GM19468 (cell line): ENCODE measurements around the gene NYAP2.

Source experiments
- ATAC-seq: cut with Tn5 transposase; IDR thresholded peaks from one replicate; pipeline ENCODE4 v1.9.1; 2021; ENCODE audit warnings: mild to moderate bottlenecking, moderate library complexity, moderate number of reproducible peaks; ENCODE audit not compliant: unreplicated experiment; ENCODE audit errors: extremely low read depth

Gene NYAP2

DNA sequence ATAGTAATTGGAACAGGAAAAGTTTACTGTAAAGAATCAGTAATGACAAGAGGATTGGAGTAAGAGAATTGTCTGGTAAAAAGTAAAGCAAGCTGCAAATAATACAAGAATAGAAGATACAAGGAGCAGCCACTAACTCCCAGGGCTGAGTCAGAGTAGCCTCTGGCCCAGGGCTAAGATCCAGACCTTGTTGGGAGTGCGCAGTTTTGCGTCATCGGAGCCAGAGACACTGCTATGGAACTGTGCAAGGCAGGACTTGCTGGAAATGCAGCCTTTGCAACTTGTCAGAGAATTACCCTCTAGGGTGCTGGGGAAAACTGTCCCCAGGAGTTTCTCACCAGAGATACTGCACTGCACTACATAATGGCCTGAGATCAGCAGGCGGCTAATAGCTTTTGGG, 135.2 kb downstream of the NYAP2 start:
- no peak for ATAC-seq

DNA sequence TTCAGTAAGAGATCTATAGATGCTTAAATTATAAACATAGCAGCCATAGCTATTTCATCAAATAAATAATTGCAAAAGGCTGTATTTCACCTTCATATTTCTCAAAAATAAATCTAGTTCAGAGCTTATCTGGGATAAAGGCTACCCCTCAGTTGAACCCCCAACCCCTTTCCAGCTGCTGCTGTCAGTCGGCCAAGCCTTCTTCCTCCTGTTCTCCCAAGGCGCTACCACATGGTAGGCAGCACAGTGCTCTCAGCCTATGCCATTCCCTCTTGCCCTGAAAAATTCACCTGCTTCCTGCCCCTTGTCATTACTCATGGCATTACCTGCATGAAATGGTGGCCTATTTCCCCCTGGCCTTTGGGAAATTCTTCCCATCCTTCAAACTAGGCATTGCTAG, 136.5 kb downstream of the NYAP2 start:
- no peak for ATAC-seq

DNA sequence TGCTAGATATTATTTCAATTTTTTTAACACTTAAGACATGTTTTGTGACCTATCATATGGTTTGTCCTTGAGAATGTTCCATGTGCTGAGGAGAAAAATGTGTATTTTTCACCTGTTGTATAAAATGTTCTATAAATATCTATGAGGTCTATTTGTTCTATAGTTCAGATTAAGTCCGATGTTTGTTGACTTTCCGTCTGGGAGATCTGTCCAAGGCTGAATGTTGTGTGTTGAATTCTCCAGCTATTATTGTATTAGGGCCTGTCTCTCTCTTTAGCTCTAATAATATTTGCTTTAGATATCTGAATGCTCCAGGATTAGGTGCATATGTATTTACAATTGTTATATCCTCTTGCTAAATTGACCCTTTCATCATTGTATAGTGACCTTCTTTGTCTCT, 144.1 kb downstream of the NYAP2 start:
- ATAC-seq, result no peak

DNA sequence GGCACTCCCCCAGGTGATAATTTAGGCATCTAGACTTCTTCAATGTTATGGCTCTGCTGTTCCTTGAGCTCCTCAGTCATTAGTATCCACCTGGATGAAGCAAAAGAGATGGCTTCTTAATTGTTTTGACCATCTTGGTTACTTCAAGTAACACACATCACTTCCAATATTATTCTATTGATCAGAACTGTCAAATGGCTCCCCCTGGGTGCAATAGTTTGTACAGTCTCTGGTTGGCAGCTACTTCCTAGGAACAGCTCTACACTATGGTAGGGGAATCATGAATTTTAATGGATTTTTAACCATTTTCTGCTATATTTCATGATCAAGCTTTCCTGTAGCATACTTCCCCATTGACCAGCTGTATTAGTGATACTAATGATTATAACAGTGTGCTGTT, 157.0 kb downstream of the NYAP2 start:
- ATAC-seq, result no peak

DNA sequence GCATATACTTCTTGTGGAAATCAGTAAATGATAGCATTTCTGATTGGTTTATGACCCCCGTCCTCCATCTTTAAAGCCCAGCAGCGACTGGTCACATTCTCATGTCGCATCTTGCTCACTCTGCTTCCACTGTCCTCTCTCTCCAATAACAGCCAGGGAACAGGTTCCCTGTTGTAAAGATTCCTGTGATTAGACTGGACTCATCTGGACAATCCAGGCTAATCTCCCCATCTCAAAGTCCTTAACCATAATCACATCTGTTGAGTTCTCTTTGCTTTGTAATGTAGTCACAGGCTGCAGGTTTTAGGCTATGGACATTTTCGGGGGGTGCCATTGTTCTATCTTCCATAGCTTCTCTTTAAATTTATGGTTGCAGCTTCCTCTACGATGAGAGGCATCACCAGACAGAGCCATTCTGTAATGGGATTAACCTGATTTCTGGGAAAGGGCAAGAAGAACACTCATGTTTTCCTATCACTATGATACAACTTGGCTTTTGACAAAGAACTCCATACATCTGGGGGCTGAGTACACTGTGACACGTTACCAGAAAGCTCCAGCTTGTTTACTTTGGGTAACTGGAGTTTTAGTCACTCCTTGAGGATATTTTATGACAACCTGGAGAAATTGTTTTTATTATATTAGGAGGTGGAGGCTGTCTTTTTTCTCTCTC, 159.0 kb downstream of the NYAP2 start:
- ATAC-seq, result no peak

DNA sequence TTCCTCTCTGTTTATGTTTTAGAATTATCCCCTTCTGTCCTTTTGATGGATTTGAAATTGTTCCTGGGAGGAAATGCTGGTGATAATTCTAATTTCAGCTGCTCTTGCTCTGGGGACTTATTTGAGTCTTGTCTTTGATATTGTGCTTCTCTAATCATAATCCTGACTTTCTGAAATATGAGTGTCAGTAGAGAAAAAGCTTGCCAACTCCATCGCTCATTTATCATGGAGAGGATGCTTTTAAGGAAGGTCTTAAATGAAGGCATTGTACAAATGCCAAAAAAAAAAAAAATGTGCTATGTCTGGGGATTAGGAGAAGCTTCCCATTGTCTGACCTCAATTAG, 159.5 kb downstream of the NYAP2 start:
- no peak for ATAC-seq

DNA sequence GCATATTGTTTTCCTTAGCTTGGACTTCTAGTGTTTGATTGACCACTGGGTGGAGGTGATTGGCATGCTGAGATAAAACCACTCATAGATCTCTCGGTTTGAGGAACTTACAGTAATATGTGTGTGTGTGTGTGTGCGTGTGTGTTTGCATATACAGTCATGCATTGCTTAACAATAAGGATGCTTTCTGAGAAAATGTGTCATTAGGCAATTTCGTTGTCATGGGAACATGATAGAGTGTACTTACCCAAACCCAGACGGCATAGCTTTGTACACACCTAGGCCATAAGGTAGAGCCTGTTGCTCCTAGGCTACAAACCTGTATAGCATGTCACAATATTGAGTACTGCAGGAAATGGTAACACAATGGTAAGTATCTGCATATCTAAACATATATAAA, 167.3 kb downstream of the NYAP2 start:
- ATAC-seq, result no peak

DNA sequence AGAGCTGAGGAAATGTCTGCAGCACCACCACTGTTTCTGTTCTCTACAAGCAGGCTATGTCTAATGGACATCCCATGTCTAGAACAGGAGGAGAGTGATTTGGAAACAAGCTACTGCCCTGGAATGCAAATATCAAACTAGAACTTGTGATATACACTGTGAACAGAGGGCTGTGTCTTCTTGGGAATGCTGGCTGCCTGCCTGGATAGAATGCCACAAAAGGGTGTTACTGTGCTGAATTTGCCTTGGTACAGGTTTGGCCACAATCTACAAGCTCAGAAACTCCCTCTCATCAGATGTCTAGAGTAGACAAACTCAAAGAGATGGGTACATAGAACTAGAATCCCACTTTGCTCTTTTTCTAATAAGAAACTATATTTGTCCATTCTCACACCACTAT, 170.5 kb downstream of the NYAP2 start:
- ATAC-seq, result no peak

DNA sequence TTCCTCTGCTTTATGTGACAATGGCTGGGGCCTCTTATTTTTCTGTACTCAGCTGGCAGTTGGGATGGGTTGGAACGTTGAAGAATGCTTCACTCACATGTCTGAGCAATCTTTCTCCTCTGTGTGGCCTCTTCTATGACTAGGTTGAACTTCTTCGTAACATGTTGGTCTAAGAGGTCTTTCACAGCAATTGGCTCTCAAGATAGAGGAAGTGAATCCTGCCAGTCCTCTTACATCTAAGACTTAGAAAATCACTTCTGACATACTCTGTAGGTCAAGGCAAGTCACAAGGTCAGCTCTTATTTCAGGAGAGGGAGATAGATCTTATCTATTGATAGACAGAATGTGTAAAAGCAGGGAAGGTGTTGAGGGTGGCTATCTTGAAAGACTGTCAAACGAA, 174.1 kb downstream of the NYAP2 start:
- ATAC-seq, result no peak

DNA sequence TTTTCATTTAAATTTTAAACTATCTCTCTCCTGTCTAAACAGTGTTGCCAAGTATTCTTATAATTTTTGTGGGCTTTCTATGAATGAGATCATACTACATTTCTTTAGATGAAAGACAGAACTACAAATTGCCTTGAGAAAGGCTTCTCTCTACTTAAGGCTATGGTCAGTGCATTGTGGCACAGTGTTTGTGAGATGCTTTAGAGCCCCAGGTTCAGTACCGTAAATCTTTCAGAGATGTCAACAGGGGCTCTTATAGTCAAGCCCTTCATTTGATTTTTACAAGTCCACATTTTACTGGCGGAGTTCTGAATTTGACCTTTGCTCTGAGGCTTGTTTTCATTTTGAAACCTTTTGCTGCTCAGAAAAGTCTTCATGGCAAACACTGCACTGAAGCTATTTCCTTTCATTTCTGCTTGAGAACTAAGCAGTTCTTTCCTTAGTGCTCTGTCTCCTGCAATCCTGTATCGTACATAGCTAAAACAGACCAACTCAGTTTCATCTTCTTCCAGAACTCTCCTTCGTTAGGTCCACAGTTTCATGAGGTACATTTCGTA, 175.2 kb downstream of the NYAP2 start:
- no peak for ATAC-seq

DNA sequence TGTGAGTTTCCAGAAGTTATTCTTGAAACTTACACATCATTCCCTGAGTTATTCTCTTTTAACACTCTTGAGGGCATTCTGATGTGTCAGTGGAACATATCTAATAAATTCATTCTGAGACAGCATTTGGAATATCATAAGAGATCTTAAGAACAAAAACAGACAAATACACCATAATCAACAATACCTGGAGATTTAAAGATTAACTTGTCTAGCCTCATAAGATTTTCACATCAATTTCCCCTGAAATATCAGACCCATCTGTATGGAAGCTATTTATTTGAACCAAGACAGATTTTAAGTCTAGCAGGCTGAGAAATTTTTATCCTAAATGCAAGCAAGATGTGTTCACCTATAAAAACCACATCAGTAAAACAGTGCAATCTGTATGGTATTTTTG, 181.6 kb downstream of the NYAP2 start:
- ATAC-seq, result no peak

DNA sequence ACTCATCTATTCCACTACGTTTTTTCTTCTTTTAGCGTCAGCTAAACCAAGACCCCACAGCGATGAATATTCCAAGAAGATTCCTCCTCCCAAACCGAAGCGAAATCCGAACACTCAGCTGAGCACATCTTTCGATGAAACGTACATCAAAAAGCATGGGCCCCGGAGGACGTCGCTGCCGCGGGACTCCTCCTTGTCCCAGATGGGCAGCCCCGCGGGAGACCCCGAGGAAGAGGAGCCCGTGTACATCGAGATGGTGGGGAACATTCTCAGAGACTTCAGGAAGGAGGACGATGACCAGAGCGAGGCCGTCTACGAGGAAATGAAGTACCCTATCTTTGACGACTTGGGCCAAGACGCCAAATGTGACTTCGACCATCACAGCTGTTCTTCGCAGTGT, 182.4 kb downstream of the NYAP2 start:
- ATAC-seq, result no peak

DNA sequence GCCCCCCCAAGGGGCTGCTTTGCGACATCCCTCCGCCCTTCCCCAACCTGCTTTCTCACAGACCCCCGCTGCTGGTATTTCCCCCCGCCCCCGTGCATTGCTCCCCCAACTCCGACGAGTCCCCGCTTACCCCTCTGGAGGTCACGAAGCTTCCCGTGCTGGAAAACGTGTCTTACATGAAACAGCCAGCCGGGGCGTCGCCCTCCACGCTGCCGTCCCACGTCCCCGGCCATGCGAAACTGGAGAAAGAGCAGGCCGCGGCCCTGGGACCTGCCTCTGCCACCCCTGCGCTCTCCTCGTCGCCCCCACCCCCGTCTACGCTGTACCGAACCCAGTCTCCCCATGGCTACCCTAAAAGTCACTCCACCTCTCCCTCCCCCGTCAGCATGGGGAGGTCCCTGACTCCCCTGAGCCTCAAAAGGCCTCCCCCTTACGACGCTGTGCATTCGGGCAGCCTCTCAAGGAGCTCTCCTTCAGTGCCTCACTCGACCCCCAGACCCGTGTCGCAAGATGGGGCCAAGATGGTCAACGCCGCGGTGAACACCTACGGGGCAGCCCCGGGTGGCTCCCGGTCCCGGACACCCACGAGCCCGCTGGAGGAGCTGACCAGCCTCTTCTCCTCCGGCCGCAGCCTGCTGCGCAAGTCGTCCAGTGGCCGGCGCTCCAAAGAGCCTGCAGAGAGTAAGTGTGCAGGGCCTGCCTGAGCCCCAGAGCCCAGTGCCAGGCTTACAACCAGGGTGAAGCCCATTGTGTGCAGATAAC, 183.0 kb downstream of the NYAP2 start:
- no peak for ATAC-seq

DNA sequence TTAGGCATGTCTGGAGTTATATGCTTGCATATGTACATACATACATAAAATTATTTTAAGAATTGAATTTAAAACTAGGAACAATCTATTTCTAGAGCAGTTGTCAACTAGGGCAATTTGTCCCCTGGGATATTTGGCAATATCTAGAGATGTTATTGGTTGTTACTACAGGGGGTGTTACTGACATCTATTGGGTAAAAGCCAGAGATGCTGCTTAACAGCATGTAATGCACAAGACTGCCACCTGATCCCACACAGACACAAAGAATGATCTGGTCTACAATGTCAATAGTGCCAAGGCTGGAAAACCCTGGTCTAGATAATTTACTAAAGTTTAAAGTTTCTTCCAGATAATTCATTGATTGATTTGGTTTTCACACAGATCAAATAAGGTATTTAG, 185.3 kb downstream of the NYAP2 start:
- ATAC-seq, result no peak

DNA sequence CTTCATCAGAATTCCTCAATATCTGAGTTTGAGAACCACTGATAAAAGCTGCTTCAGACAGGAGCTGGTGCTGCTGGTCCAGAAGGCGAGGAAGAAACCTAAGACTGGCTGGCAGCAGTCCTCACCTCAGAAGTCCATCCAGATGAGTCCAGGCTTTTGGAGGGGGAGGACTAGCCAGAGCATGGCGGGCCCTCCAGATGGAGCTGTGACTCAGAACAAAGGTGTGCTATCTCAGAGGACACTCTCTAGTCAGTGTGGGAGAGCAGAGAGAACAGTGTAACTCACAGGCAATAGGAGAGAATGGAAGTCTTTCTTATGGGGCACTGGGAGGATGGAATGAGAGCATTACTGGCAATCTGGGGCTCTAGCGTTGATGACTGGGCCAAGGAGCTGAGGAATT, 191.4 kb downstream of the NYAP2 start:
- no peak for ATAC-seq

DNA sequence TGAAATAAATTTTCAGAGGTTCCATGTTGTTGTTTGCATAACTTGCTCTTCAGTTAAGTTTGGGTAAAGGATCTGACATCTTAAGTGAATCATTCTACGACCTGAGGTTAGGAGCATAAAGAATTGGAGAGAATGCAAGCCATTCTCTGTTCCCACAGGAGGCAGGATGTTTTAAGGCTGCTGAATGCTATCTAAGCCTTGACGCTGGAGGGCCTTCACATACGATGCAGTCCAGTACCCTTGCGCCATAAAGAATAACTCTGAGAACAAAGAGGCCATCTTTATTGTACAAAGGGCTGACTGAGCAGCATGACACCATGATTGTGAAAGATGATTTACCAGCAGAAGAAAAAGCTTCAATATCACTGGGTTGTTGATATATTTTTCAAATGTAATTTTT, 198.4 kb downstream of the NYAP2 start:
- no peak for ATAC-seq

DNA sequence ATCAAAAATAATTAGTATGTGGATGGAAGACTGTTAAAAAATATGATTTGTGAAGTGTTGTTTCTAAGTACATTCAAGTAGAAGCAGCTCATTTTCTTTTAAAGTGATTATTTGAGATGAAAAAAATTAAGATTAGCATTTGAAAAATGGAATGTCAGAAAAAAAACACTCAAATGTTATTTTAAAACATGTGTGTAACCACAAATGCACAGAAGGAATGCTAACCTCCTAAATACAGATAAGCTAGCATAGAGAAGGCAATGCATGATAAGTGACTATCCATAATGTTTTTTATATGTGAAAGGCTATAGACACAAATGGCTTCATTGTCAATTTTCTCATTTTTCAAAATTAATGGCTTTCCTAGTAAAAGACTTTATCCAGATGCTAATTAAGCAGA, 198.9 kb downstream of the NYAP2 start:
- ATAC-seq, result no peak

DNA sequence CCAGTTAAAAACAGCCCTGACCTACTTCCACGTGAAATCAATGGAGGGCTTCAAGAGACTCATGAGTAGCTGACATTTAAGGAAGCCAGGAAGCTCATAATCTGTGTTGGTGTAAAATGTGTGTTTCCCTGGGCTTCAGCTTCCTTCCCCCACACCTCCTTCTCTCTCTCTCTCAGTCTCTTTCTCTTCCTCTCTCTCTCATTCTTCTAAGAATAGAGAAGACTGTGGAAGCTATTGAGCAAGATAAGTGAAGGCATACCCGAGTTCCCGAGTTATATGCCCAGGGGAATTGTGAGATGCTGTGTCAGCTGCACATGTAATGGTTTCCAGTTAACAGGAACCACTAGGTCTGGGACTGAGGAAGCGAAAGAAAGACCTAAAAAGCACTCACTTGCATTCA, 199.4 kb downstream of the NYAP2 start:
- no peak for ATAC-seq

DNA sequence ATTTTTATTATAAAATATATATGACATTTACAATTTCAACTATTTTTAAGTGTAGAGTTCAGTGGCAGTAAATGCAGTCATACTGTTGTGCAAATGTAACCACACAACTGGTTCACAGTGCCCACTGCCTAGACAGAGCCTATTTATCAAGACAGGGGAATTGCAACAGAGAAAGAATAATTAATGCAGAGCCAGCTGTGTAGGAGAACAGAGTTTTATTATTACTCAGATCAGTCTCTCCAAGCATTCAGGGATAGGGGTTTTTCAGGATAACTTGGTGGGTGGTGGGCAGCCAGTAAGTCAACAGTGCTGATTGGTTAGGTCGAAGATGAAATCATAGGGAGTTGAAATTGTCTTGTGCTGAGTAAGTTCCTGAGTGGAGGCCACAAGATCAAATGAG, 200.3 kb downstream of the NYAP2 start:
- no peak for ATAC-seq

DNA sequence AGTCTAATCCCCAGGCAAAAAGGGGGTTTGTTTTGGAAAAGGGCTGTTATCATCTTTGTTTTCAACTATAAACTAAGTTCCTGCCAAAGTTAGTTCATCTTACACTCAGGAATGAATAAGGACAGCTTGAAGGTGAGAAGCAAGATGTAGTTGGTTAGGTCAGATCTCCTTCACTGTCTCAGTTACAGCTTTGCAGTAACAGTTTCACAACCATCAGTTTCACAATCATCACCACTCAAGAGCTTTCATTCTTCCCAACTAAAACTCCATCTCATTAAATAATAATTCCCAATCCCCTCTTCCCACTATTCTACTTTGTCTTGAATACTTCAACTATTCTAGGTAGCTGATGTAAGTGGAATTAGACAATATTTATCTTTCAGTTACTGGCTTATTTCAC, 200.9 kb downstream of the NYAP2 start:
- ATAC-seq, result no peak

DNA sequence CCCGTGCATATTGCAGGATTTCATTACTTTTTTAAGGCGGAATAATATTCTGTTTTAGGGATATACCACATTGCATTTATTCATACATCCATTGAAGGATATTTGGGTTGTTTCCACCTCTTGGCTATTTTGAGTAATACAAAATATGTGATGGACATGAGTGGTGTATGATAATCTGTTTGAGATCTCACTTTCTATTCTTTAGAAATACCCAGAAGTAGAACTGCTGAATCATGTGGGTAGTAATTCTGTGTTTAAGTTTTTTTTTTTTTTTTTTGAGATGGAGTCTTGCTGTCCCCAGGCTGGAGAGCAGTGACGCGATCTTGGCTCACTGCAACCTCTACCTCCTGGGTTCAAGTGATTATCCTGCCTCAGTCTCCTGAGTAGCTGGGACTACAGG, 201.4 kb downstream of the NYAP2 start:
- ATAC-seq, result no peak

DNA sequence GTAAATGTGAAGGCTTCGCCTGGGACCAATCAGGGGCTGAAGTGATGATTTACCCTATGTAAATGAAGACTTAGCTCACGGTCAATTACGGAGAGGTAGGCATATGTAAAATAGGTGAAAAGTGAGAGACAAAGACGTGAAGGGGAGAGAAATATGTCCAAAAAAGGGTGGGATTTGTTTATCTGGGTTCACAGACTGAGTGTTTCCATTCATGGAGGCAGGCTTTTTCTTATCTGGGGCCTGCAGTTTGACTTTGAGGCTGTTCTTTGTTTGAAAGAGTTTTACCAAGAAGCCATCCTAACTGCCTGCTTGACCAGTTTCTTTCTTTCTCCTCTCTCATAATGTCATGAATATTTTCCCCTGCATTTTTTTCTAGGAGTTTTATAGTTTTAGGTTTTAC, 202.7 kb downstream of the NYAP2 start:
- no peak for ATAC-seq
